GM21528 (cell line): ENCODE measurements around the gene DNASE1L3.
"Not testable (repeated sequence)": the region's sequence is repeated elsewhere in the genome, so short reads cannot be mapped to it uniquely, and the experiment has no call there.

ENCODE experiments used
- ATAC-seq: cut with Tn5 transposase; IDR thresholded peaks from one replicate; pipeline ENCODE4 v1.9.1; 2021; ENCODE audit warnings: mild to moderate bottlenecking, moderate library complexity; ENCODE audit not compliant: unreplicated experiment, low FRiP score

The DNASE1L3 gene

DNA sequence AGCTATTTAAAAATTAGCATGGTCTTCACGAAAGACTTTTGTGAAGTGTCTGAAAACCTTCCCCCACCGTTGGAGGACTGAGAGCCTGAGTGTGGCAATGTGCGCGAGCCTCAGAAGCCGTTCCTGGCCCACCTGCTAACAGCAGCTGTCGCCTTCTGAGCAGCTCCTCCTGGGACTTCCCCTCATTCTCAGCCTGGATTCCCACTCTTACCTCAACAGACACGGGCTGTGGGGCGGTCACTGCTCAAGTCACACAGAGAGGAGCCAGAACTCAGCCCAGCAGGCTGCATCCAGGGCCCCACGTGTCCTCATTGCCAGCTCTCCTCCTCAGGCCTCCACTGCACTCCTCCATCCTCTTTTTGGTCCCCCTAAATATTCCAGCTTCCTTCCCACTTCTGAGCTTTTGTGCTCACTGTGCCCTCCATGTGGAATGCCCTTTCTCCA, 7.8 kb downstream of the DNASE1L3 start:
- ATAC-seq: no peak

GRCh38 chr3:58201451-58201850, 9.3 kb downstream of the DNASE1L3 start:
- not testable (repeated sequence) for ATAC-seq

GRCh38 chr3:58200846-58201355, 9.9 kb downstream of the DNASE1L3 start:
- no peak for ATAC-seq

- no peak for ATAC-seq
These were observed 10.6 kb downstream of the DNASE1L3 start for GRCh38 chr3:58200121-58200709.

DNA sequence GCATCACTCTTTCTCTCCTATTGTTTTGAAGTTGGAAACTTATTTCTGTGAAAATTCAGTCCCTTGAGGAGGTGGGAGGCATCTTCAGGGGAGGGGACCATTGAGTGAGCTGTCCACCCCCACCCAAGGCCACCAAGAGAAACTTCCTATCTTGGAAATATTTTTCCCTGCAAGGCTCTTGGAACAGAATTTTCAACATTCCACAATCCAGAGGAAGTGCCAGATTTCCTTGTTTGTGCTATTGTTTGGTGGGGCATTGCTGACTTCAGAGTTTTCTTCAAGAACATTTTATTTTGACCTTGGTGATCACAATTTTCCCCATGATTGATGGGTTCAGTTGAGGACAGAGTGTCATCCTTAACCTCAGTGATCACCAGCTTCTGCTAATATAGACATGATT, 12.0 kb downstream of the DNASE1L3 start:
- no peak for ATAC-seq

- no peak for ATAC-seq
These were observed 12.4 kb downstream of the DNASE1L3 start for GRCh38 chr3:58198362-58198761.

- ATAC-seq: no peak
These were observed 13.2 kb downstream of the DNASE1L3 start for GRCh38 chr3:58197588-58197987.

DNA sequence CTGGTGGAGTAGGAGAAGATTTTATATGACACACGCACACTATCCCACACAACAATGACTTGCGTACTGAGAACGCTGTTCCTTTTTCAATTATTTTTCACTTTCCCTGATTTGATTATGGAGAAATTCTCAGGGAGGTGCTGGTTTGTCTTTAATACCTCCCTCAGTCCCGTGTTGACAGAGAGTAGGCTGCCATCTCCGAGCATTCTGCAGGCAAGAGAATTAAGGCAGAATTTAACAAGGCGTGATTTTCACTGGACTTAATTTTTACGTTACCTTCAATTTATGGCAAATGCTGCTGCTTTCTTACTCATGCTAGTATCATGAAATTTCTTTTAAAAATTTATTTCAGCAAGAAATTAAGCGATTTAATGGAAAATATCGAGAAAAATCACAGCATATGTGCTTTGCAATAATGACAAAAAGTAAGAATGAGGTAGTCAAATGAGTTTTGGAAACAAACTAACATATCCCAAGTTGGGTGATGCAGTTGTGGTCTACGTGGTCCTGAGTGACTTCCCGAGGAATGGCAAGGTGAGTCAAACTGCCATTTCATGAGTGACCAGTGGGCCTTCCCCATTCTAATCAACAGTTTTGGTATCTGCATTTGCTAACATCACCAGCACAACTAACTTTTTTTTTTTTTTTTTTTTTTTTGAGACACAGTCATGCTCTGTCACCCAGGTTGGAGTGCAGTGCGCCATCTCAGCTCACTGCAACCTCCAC, 16.9 kb downstream of the DNASE1L3 start:
- no peak for ATAC-seq

- ATAC-seq: no peak
These were observed 18.7 kb downstream of the DNASE1L3 start for GRCh38 chr3:58192069-58192468.

DNA sequence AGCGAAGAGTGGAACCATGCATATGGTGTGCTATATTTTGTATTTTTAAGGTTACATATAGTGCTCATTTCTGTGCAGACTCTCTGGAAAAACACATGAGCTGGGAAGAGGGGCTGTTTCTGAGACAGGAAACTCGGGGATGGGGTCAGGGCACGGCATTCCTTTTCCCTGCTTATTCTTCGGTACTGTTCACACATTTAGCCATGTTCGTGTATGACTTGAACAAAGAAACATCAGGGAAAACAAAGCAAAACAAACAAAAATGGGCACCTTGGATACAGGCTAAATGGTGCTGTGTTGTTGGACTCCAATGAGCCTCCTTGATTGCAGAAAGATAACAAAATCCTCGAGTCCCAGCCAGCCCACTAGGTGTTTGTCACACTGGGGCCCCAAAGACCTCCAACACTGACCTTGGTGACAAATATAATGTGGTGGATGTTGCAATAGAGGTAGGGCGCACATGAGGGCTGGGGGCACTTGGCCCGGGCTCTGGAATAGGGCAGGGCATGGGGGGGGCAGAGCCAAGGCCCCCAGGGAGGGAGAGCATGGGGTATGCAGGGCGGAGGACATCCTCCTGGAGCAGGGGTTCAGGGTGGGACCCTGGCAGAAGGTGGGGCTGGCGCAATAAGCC, 19.3 kb downstream of the DNASE1L3 start:
- no peak for ATAC-seq

- ATAC-seq: no peak
These were observed 19.9 kb downstream of the DNASE1L3 start for GRCh38 chr3:58190882-58191281.

- ATAC-seq: no peak
These were observed 20.5 kb downstream of the DNASE1L3 start for GRCh38 chr3:58190291-58190690.

GRCh38 chr3:58189691-58190090, 21.1 kb downstream of the DNASE1L3 start:
- ATAC-seq: no peak

GRCh38 chr3:58188921-58189451, 21.8 kb downstream of the DNASE1L3 start:
- ATAC-seq: no peak

DNA sequence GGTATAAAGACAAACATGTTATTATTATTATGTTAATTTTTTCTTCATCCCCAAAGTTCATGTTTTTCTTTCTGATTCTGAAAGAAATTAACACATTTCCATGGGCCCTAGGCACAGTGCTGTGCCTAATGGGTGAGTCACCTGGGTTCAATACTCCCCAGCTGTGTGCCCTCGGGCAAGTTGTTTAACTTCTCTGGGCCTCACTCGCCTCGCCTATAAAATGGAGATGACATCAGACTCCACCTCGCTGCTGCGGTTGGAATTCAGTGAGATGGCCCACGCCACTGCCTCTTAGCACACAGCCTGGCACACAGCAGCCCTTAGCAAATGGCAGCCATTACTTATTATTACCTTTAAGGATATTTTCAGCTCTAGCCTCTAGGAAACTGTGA, 22.6 kb downstream of the DNASE1L3 start:
- no peak for ATAC-seq

- ATAC-seq: no peak
These were observed 25.8 kb downstream of the DNASE1L3 start for GRCh38 chr3:58184982-58185360.

- ATAC-seq: no peak
These were observed 26.3 kb downstream of the DNASE1L3 start for GRCh38 chr3:58184309-58184981.

- no peak for ATAC-seq
These were observed 26.9 kb downstream of the DNASE1L3 start for GRCh38 chr3:58183891-58184290.

- no peak for ATAC-seq
These were observed 27.6 kb downstream of the DNASE1L3 start for GRCh38 chr3:58183221-58183620.

GRCh38 chr3:58180940-58181587, 29.7 kb downstream of the DNASE1L3 start:
- ATAC-seq: no peak
